Subcutaneous abdominal adipose tissue (tissue), 5 donors: Measurements from ENCODE around the gene RAVER2.

Experiments
- H3K27ac ChIP-seq: one replicate; pipeline ENCODE4 v1.7.0; 2013; ENCODE audit warnings: low read depth, mild to moderate bottlenecking, inconsistent platforms, low read length, moderate library complexity
- H3K27me3 ChIP-seq, 5 donors: one replicate each; pipeline ENCODE4 v1.7.0; 2013; ENCODE audit warnings: low read length in 5 of 5, inconsistent platforms in 1 of 5; ENCODE audit not compliant: control insufficient read depth in 5 of 5, insufficient read depth in 4 of 5
- H3K36me3 ChIP-seq, 5 donors: one replicate each; pipeline ENCODE4 v1.7.0; 2013; ENCODE audit warnings: low read length in 5 of 5; ENCODE audit not compliant: control insufficient read depth in 5 of 5, insufficient read depth in 5 of 5
- H3K4me1 ChIP-seq, 5 donors: one replicate each; pipeline ENCODE4 v1.7.0; 2013; ENCODE audit warnings: low read length in 5 of 5, mild to moderate bottlenecking in 3 of 5, moderate library complexity in 1 of 5; ENCODE audit not compliant: control insufficient read depth in 5 of 5, insufficient read depth in 5 of 5
- H3K4me3 ChIP-seq, 5 donors: one replicate each; pipeline ENCODE4 v1.7.0; 2013; ENCODE audit warnings: low read length in 5 of 5, low read depth in 1 of 5
- H3K9ac ChIP-seq, 5 donors: one replicate each; pipeline ENCODE4 v1.7.0; 2013; ENCODE audit warnings: low read length in 5 of 5, mild to moderate bottlenecking in 4 of 5, moderate library complexity in 3 of 5
- H3K9me3 ChIP-seq, 5 donors: one replicate each; pipeline ENCODE4 v1.7.0; 2013; ENCODE audit warnings: low read length in 5 of 5; ENCODE audit not compliant: control insufficient read depth in 5 of 5
- donor health status: healthy.
- donor health status: healthy.
- donor health status: healthy.
- donor health status: healthy.
- donor health status: healthy.

The RAVER2 gene

DNA sequence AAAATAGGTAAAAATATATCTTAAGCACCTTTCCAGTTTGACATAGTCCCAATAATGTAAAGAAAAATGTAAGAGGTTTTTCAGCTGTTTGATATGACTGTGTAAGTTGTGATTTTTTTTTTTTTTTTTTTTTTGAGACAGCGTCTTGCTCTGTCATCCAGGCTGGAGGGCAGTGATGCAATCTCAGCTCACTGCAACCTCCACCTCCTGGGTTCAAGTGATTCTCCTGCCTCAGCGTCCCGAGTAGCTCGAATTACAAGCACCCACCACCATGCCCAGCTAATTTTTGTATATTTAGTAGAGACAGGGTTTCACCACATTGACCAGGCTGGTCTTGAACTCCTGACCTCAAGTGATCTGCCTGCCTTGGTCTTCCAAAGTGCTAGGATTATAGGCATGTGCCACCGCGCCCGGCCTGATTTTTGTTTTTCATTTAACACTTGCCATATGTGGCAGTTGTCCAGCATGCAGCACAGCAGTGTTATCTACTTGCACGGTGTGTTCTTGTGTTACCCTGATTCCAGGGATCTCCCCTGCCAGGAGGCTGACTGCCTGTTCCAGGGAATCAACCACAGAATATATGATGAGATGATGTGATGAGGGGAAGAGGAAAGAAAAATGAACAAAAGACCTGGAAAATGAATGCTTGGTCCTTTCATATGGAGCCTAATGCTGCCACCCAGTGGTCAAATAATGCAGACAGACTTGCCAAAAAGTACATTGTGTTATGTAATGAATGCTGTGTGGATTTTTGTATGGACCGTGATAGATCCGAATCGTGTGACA lies 79.0 kb downstream of the RAVER2 start:
- Histone ChIP-seq H3K9ac (peak overlapping the region in 1 of 5 donors; percentile 57), H3K27ac (no peak overlapping the region), H3K4me1 (peaks cover 0 to 8% (median 4%) of the 10 kb centered on the region in 5 donors), H3K4me3 (peak overlapping the region in 2 of 5 donors; percentile 11 to 43), H3K27me3 (no peaks in the 10 kb centered on the region), H3K9me3 (no peaks in the 10 kb centered on the region), H3K36me3 (no peaks in the 10 kb centered on the region)

GRCh38 chr1:64826991-64827390 lies 82.1 kb downstream of the RAVER2 start:
- Histone ChIP-seq H3K9me3 (no peaks in the 10 kb centered on the region), H3K36me3 (peaks cover 2 to 10% (median 6%) of the 10 kb centered on the region in 5 donors), H3K27ac (no peak overlapping the region), H3K27me3 (no peaks in the 10 kb centered on the region), H3K4me1 (peaks cover 0 to 10% (median 4%) of the 10 kb centered on the region in 5 donors), H3K4me3 (no peak overlapping the region), H3K9ac (no peak overlapping the region)

DNA sequence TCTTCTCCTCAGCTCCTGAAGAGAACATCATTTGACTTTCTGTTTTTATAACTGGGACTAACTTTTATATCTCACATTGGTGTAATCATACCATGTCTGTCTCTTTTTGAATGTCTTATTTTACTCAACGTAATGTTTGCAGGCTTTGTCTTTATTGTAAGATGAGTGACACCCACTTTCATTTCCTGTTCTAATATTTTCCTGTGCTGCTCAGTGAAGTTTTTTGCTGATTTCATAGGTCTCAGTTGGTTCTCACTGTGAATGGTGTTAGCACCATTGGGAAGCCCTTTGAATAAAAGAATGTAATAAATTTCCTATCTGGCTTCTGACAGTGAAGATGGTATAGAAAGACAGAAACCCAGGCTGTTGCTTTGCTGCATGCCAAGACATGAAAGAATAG lies 84.0 kb downstream of the RAVER2 start:
- Histone ChIP-seq H3K4me3 (no peak overlapping the region), H3K27ac (no peak overlapping the region), H3K9me3 (no peaks in the 10 kb centered on the region), H3K27me3 (no peaks in the 10 kb centered on the region), H3K9ac (no peak overlapping the region), H3K4me1 (peaks cover 0 to 10% (median 4%) of the 10 kb centered on the region in 5 donors), H3K36me3 (peaks cover 18 to 27% (median 22%) of the 10 kb centered on the region in 5 donors)

DNA sequence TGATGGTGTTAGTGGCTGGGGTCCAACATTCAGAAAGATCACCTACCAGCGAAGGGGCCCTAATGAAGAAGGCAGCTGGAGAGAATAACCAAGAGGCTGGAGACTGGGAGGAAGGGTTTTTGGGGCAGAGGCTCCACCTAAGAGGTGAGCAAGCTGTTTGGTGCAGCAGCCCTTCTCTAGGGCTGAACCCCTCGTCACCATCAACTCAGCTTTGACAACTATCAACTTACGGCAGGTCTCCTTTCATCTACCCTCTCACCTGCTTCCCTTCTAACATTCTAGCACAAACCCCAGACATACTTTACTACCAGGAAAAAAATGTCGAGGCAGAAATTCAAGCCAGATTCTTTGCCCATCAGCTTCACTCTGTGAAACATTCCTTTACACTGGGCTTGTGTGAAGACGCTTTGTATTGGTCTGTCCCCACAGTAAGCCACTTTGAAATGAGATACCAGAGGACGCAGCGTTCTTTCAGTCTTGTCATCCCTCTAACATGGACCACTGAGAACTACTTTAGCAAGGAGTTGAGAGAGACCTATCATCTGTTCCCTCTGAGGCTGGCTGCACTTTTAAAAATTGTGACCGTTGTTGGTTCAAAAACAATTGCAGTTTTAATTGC lies 84.6 kb downstream of the RAVER2 start:
- Histone ChIP-seq H3K4me3 (no peak overlapping the region), H3K9me3 (no peaks in the 10 kb centered on the region), H3K4me1 (peaks cover 0 to 4% (median 3%) of the 10 kb centered on the region in 5 donors), H3K9ac (no peak overlapping the region), H3K36me3 (peaks cover 24 to 34% (median 27%) of the 10 kb centered on the region in 5 donors), H3K27ac (no peak overlapping the region), H3K27me3 (no peaks in the 10 kb centered on the region)

GRCh38 chr1:64830030-64830651 lies 85.3 kb downstream of the RAVER2 start:
- peaks cover 28 to 41% (median 32%) of the 10 kb centered on the region in 5 donors for H3K36me3 ChIP-seq

GRCh38 chr1:64834734-64835133 lies 89.9 kb downstream of the RAVER2 start:
- H3K4me1 ChIP-seq: no peaks in the 10 kb centered on the region
- no peaks in the 10 kb centered on the region for H3K27me3 ChIP-seq
- no peak overlapping the region for H3K27ac ChIP-seq
- H3K36me3 ChIP-seq: peaks cover 62 to 84% (median 73%) of the 10 kb centered on the region in 5 donors
- H3K9ac ChIP-seq: no peak overlapping the region
- H3K9me3 ChIP-seq: no peaks in the 10 kb centered on the region
- H3K4me3 ChIP-seq: no peak overlapping the region

More at GRCh38 chr1:64830030-64830651, 85.3 kb downstream of the RAVER2 start:
- no peaks in the 10 kb centered on the region for H3K27me3 ChIP-seq
- no peak overlapping the region for H3K27ac ChIP-seq
- no peaks in the 10 kb centered on the region for H3K9me3 ChIP-seq
- peaks cover 0 to 4% (median 3%) of the 10 kb centered on the region in 5 donors for H3K4me1 ChIP-seq
- no peak overlapping the region for H3K4me3 ChIP-seq
- H3K9ac ChIP-seq: no peak overlapping the region

DNA sequence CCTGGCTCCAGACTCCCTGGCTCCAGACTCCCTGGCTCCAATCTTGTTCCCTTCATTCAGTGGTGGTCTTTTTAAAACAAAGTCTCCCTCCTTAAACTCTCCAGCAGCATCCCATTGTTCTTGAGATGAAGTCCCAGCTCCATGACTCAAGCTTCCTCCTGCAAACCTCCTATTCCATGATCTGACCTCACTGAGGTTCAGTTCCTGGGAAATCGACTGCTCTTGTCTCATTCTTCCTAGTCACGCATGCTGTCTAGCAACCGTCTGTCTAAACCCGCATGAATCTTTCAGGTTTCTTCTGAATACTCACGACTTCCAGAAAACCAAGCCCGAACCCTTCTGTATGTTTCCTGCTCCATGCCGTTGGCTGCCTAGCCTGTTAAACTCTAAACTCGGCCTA lies 91.9 kb downstream of the RAVER2 start:
- peaks cover 54 to 95% (median 85%) of the 10 kb centered on the region in 5 donors for H3K36me3 ChIP-seq
- H3K4me1 ChIP-seq: peaks cover 3 to 9% (median 6%) of the 10 kb centered on the region in 5 donors
- no peaks in the 10 kb centered on the region for H3K9me3 ChIP-seq
- H3K27me3 ChIP-seq: no peaks in the 10 kb centered on the region
- no peak overlapping the region for H3K9ac ChIP-seq
- H3K4me3 ChIP-seq: no peak overlapping the region
- H3K27ac ChIP-seq: no peak overlapping the region

DNA sequence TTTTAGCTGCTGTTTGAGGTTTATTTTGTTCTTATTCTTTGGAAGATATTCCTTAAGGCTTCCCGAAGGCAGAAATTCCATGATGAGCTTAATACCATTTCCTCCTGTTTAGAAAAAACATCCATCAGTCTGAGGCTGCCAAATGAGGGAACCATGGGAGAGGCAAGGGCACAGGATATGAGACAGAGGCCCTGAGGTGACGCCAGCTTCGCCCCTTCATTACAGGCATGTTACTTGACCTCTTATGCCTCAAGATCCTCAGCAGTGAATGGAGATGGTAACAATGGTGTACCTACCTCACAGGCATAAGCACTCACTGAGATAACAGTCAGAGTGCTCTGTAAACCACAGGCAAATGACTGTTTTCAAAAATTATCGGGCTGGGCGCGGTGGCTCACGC lies 93.6 kb downstream of the RAVER2 start:
- no peak overlapping the region for H3K4me3 ChIP-seq
- H3K36me3 ChIP-seq: peaks cover 47 to 88% (median 75%) of the 10 kb centered on the region in 5 donors

GRCh38 chr1:64839261-64839660 lies 94.4 kb downstream of the RAVER2 start:
- Histone ChIP-seq H3K9ac (no peak overlapping the region), H3K9me3 (no peaks in the 10 kb centered on the region), H3K27ac (no peak overlapping the region), H3K36me3 (peaks cover 41 to 88% (median 75%) of the 10 kb centered on the region in 5 donors), H3K27me3 (no peaks in the 10 kb centered on the region), H3K4me1 (peaks cover 6 to 18% (median 16%) of the 10 kb centered on the region in 5 donors), H3K4me3 (no peak overlapping the region)

More for the DNA sequence above, 93.6 kb downstream of the RAVER2 start:
- Histone ChIP-seq H3K4me1 (peaks cover 3 to 18% (median 16%) of the 10 kb centered on the region in 5 donors), H3K9me3 (no peaks in the 10 kb centered on the region), H3K27me3 (no peaks in the 10 kb centered on the region), H3K27ac (no peak overlapping the region), H3K9ac (no peak overlapping the region)
